ENCODE results near the gene HOXD4. TPM values are rescaled to one million over a fixed set of nuclear protein-coding genes. Genes with fewer than 3 reads are reported as not detected.
A peak's percentile ranks its signal among the peaks of the same experiment; 100 is the strongest.

HOXD4 gene
- total RNA-seq, 1 donor from 2014 or later = not detected

GRCh38 chr2:176124947-176125771, 26.2 kb upstream of the HOXD4 start:
- intact Hi-C loops (cut with micrococcal nuclease) = loop anchor here (5.0 kb wide), 1 partner anchor 427 kb away; no protein-coding TSS in a partner anchor
- Mint-ChIP-seq H3K9me3 (no peaks in the 10 kb centered on the region), H3K36me3 (ENCODE audit: low read depth) (no peaks in the 10 kb centered on the region), H3K27ac (peak overlapping the region; percentile 58), H3K4me3 (no peak overlapping the region), H3K27me3 (ENCODE audit: insufficient read depth) (peaks cover 73% of the 10 kb centered on the region), H3K4me1 (ENCODE audit: low read depth) (peaks cover 20% of the 10 kb centered on the region)
- no peak for DNase-seq (ENCODE audit: low spot score)

- no peak overlapping the region for H3K27ac Mint-ChIP-seq
- intact Hi-C loops (cut with micrococcal nuclease) = loop anchor here (2.0 to 5.0 kb wide), 2 partner anchors 427 to 689 kb away; no protein-coding TSS in a partner anchor
- peaks cover 70% of the 10 kb centered on the region for H3K27me3 Mint-ChIP-seq (ENCODE audit: insufficient read depth)
- no peak overlapping the region for H3K4me3 Mint-ChIP-seq
- DNase-seq (ENCODE audit: low spot score) = no peak
- no peaks in the 10 kb centered on the region for H3K36me3 Mint-ChIP-seq (ENCODE audit: low read depth)
- H3K4me1 Mint-ChIP-seq (ENCODE audit: low read depth) = peaks cover 22% of the 10 kb centered on the region
- H3K9me3 Mint-ChIP-seq = no peaks in the 10 kb centered on the region
Observed at GRCh38 chr2:176125772-176126054, 25.6 kb upstream of the HOXD4 start.

- peak; percentile 24 for DNase-seq (ENCODE audit: low spot score)
- intact Hi-C loops (cut with micrococcal nuclease) = loop anchor here (1.0 to 5.0 kb wide), 6 partner anchors 328 to 1020 kb away; no protein-coding TSS in a partner anchor
- Mint-ChIP-seq H3K27ac (peak overlapping the region; percentile 23), H3K9me3 (no peaks in the 10 kb centered on the region), H3K4me3 (no peak overlapping the region), H3K27me3 (ENCODE audit: insufficient read depth) (peaks cover 76% of the 10 kb centered on the region), H3K4me1 (ENCODE audit: low read depth) (peaks cover 31% of the 10 kb centered on the region), H3K36me3 (ENCODE audit: low read depth) (no peaks in the 10 kb centered on the region)
Observed at GRCh38 chr2:176126929-176127773, 24.2 kb upstream of the HOXD4 start.

- Mint-ChIP-seq H3K4me1 (ENCODE audit: low read depth) (peaks cover 35% of the 10 kb centered on the region), H3K4me3 (no peak overlapping the region), H3K36me3 (ENCODE audit: low read depth) (no peaks in the 10 kb centered on the region), H3K27me3 (ENCODE audit: insufficient read depth) (peaks cover 78% of the 10 kb centered on the region), H3K27ac (peak overlapping the region; percentile 75), H3K9me3 (no peaks in the 10 kb centered on the region)
- intact Hi-C loops (cut with micrococcal nuclease) = loop anchor here (1.0 to 5.0 kb wide), 6 partner anchors 328 to 1020 kb away; no protein-coding TSS in a partner anchor
- no peak for DNase-seq (ENCODE audit: low spot score)
Observed at GRCh38 chr2:176127774-176128072, 23.6 kb upstream of the HOXD4 start.

- Mint-ChIP-seq H3K27ac (peak overlapping the region; percentile 75), H3K27me3 (ENCODE audit: insufficient read depth) (peaks cover 81% of the 10 kb centered on the region), H3K9me3 (no peaks in the 10 kb centered on the region), H3K4me1 (ENCODE audit: low read depth) (peaks cover 35% of the 10 kb centered on the region), H3K4me3 (no peak overlapping the region), H3K36me3 (ENCODE audit: low read depth) (no peaks in the 10 kb centered on the region)
- intact Hi-C loops (cut with micrococcal nuclease) = loop anchor here (5.0 kb wide), 1 partner anchor 424 kb away; no protein-coding TSS in a partner anchor
- no peak for DNase-seq (ENCODE audit: low spot score)
Observed at GRCh38 chr2:176128172-176128981, 23.0 kb upstream of the HOXD4 start.

- intact Hi-C loops (cut with micrococcal nuclease) = loop anchor here (5.0 kb wide), 1 partner anchor 423 kb away; no protein-coding TSS in a partner anchor
- peaks cover 81% of the 10 kb centered on the region for H3K27me3 Mint-ChIP-seq (ENCODE audit: insufficient read depth)
- peak within 1 kb of the TSS; percentile 75 for H3K27ac Mint-ChIP-seq
- H3K4me1 Mint-ChIP-seq (ENCODE audit: low read depth) = peaks cover 30% of the 10 kb centered on the region
- H3K4me3 Mint-ChIP-seq = no peak within 1 kb of the TSS
- H3K36me3 Mint-ChIP-seq (ENCODE audit: low read depth) = no peaks in the 10 kb centered on the region
- no peaks in the 10 kb centered on the region for H3K9me3 Mint-ChIP-seq
- DNase-seq (ENCODE audit: low spot score) = no peak
Observed at GRCh38 chr2:176128982-176129796, 22.2 kb upstream of the HOXD4 start, which contains the start of gene HOXD8. TSS of gene HOXD8 (plus strand) at chr2:176129705. CDS start at chr2:176130367, 662 bp downstream.

GRCh38 chr2:176129813-176130146, 21.6 kb upstream of the HOXD4 start:
- H3K4me3 Mint-ChIP-seq = no peak overlapping the region
- H3K27ac Mint-ChIP-seq = no peak overlapping the region
- H3K27me3 Mint-ChIP-seq (ENCODE audit: insufficient read depth) = peaks cover 81% of the 10 kb centered on the region
- no peaks in the 10 kb centered on the region for H3K36me3 Mint-ChIP-seq (ENCODE audit: low read depth)
- DNase-seq (ENCODE audit: low spot score) = no peak
- H3K9me3 Mint-ChIP-seq = no peaks in the 10 kb centered on the region
- H3K4me1 Mint-ChIP-seq (ENCODE audit: low read depth) = peaks cover 30% of the 10 kb centered on the region
- intact Hi-C loops (cut with micrococcal nuclease) = loop anchor here (1.0 to 5.0 kb wide), 5 partner anchors 7 to 423 kb away; partner anchors contain the start of gene HOXD9

- no peak for DNase-seq (ENCODE audit: low spot score)
- Mint-ChIP-seq H3K4me1 (ENCODE audit: low read depth) (peaks cover 30% of the 10 kb centered on the region), H3K27me3 (ENCODE audit: insufficient read depth) (peaks cover 81% of the 10 kb centered on the region), H3K27ac (peak overlapping the region; percentile 74), H3K9me3 (no peaks in the 10 kb centered on the region), H3K36me3 (ENCODE audit: low read depth) (no peaks in the 10 kb centered on the region), H3K4me3 (no peak overlapping the region)
- intact Hi-C loops (cut with micrococcal nuclease) = loop anchor here (1.0 to 5.0 kb wide), 4 partner anchors 8 to 52 kb away; partner anchors contain the start of gene HOXD9
Observed at GRCh38 chr2:176130147-176130956, 21.0 kb upstream of the HOXD4 start.

GRCh38 chr2:176130957-176131847, 20.1 kb upstream of the HOXD4 start:
- no peak overlapping the region for H3K4me3 Mint-ChIP-seq
- intact Hi-C loops (cut with micrococcal nuclease) = loop anchor here (1.0 to 5.0 kb wide), 4 partner anchors 9 to 52 kb away; partner anchors contain the start of gene HOXD9
- peaks cover 2% of the 10 kb centered on the region for H3K36me3 Mint-ChIP-seq (ENCODE audit: low read depth)
- H3K9me3 Mint-ChIP-seq = no peaks in the 10 kb centered on the region
- peaks cover 81% of the 10 kb centered on the region for H3K27me3 Mint-ChIP-seq (ENCODE audit: insufficient read depth)
- no peak for DNase-seq (ENCODE audit: low spot score)
- peaks cover 30% of the 10 kb centered on the region for H3K4me1 Mint-ChIP-seq (ENCODE audit: low read depth)
- H3K27ac Mint-ChIP-seq = peak overlapping the region; percentile 74

- Mint-ChIP-seq H3K27ac (no peak overlapping the region), H3K27me3 (ENCODE audit: insufficient read depth) (peaks cover 79% of the 10 kb centered on the region), H3K4me3 (no peak overlapping the region), H3K36me3 (ENCODE audit: low read depth) (peaks cover 2% of the 10 kb centered on the region), H3K4me1 (ENCODE audit: low read depth) (peaks cover 29% of the 10 kb centered on the region), H3K9me3 (no peaks in the 10 kb centered on the region)
- no peak for DNase-seq (ENCODE audit: low spot score)
- intact Hi-C loops (cut with micrococcal nuclease) = loop anchor here (2.0 to 5.0 kb wide), 5 partner anchors 15 to 53 kb away; partner anchors contain the start of gene HOXD3
Observed at GRCh38 chr2:176131848-176132158, 19.5 kb upstream of the HOXD4 start.

Data from activated T-helper 1 cell treated with anti-CD3 and anti-CD28 coated beads, Interleukin-12 subunit alpha, Interleukin-12 subunit beta, Interleukin-2, Interleukin-4 antibody, amounts not matched to agents 30 ng/mL and 10 ng/mL and 1 ng/mL, durations not matched to agents 14 hours and 24 hours and 36 hours (primary cell).